PC-9 (cell line): ENCODE data around the gene CLEC5A. TPM values are rescaled to one million over a fixed set of nuclear protein-coding genes. Genes with fewer than 3 reads are reported as not detected.

Experiments used
- BruUV-seq: library from RNA; stranded (reverse); fragments of 400-500 nt; replicated peaks from 2 replicates; lab custom pipeline; 2021; lab: Mats Ljungman, UMichigan
- CTCF ChIA-PET: fragments of 300-600 bp; sonication (Branson Sonifier 250); formaldehyde crosslinking; loops from one replicate; lab custom pipeline; 2022; ENCODE audit warnings: antibody characterized with exemption; lab: Charles Lee
- POLR2A ChIA-PET: fragments of 300-600 bp; sonication (Branson Sonifier 250); formaldehyde crosslinking; loops from one replicate; lab custom pipeline; 2022; ENCODE audit warnings: antibody characterized with exemption; ENCODE audit not compliant: unreplicated experiment; lab: Charles Lee
- DNase-seq, 2 experiments: peaks; one replicate each; pipeline versions ENCODE4 v3.0.0 to v3.0.0-alpha.2; 2015 to 2022; ENCODE audit warnings: mixed read lengths in 1 of 2
- H2AFZ ChIP-seq: fragments of 200-600 bp; sonication (generic); 2 replicates; pipeline ENCODE4 v1.8.1; 2017; ENCODE audit warnings: antibody characterized with exemption
- H3F3A ChIP-seq: fragments of 200-600 bp; sonication (generic); 2 replicates; pipeline ENCODE4 v1.8.1; 2017; ENCODE audit warnings: antibody characterized with exemption, mild to moderate bottlenecking, low read depth; ENCODE audit not compliant: insufficient read depth
- H3K27ac ChIP-seq: fragments of 200-600 bp; sonication (generic); 2 replicates; pipeline ENCODE4 v1.6.1; 2016; ENCODE audit warnings: mixed run types
- H3K27me3 ChIP-seq: fragments of 200-600 bp; sonication (generic); 2 replicates; pipeline ENCODE4 v1.6.1; 2016; ENCODE audit warnings: low read depth, mixed run types; ENCODE audit not compliant: insufficient read depth
- H3K36me3 ChIP-seq: fragments of 200-600 bp; sonication (generic); 2 replicates; pipeline ENCODE4 v1.6.1; 2016; ENCODE audit warnings: low read depth, mixed run types
- H3K4me1 ChIP-seq: fragments of 200-600 bp; sonication (generic); replicated peaks from 2 replicates; pipeline ENCODE4 v1.6.1; 2016; ENCODE audit warnings: mixed run types; ENCODE audit not compliant: insufficient read depth
- H3K4me2 ChIP-seq: fragments of 200-600 bp; sonication (generic); 2 replicates; pipeline ENCODE4 v1.6.1; 2017; ENCODE audit warnings: mixed run types
- H3K4me3 ChIP-seq: fragments of 200-600 bp; sonication (generic); 2 replicates; pipeline ENCODE4 v1.6.1; 2016; ENCODE audit warnings: mixed run types
- H3K79me2 ChIP-seq: fragments of 200-600 bp; sonication (generic); 2 replicates; pipeline ENCODE4 v1.6.1; 2017; ENCODE audit warnings: low read depth, mixed run types
- H3K9me2 ChIP-seq: fragments of 200-600 bp; sonication (generic); 2 replicates; pipeline ENCODE4 v1.8.1; 2017; ENCODE audit warnings: mild to moderate bottlenecking; ENCODE audit not compliant: insufficient read depth
- H3K9me3 ChIP-seq: fragments of 200-600 bp; sonication (generic); 2 replicates; pipeline ENCODE4 v1.8.1; 2016; ENCODE audit warnings: low read depth; ENCODE audit not compliant: insufficient read depth
- H4K20me1 ChIP-seq: fragments of 200-600 bp; sonication (generic); 2 replicates; pipeline ENCODE4 v1.8.1; 2017; ENCODE audit not compliant: insufficient read depth
- CTCF ChIP-seq: fragments of 200-600 bp; sonication (generic); conservative IDR thresholded peaks from 2 replicates; pipeline ENCODE4 v1.6.1; 2017; ENCODE audit warnings: mixed run types, antibody characterized with exemption, mild to moderate bottlenecking, moderate library complexity
- EZH2 ChIP-seq: fragments of 200-600 bp; sonication (generic); IDR thresholded peaks from 2 replicates; pipeline ENCODE4 v1.8.0; 2017; ENCODE audit warnings: antibody characterized with exemption, low read depth
- intact Hi-C: fragments of 100-400 bp; cut with micrococcal nuclease; formaldehyde crosslinking; loops from one replicate; pipeline ENCODE4 v1.10.0; 2022; ENCODE audit not compliant: unreplicated experiment
- total RNA-seq: library from RNA; stranded (reverse); gene quantifications from 2 replicates; pipeline ENCODE4 v1.2.3, GENCODE V29; 2021

CLEC5A gene
- total RNA-seq, 1 experiment from 2014 or later = not detected

- H3K36me3 ChIP-seq = no peaks in the 10 kb centered on the region
- H3K27me3 ChIP-seq = no peaks in the 10 kb centered on the region
- H4K20me1 ChIP-seq = no peaks in the 10 kb centered on the region
- no peak overlapping the region for H3K4me2 ChIP-seq
- no peak overlapping the region for H3K27ac ChIP-seq
- ChIA-PET POLR2A (no interaction called here), CTCF (no interaction called here)
- H3K4me1 ChIP-seq = no peaks in the 10 kb centered on the region
- no peaks in the 10 kb centered on the region for H3F3A ChIP-seq
- intact Hi-C loops = no loop called here
- BruUV-seq = no TSS peak
- no peak for DNase-seq
- no peak overlapping the region for H2AFZ ChIP-seq
- H3K4me3 ChIP-seq = no peak overlapping the region
- no peaks in the 10 kb centered on the region for H3K79me2 ChIP-seq
- H3K9me2 ChIP-seq = no peaks in the 10 kb centered on the region
- TF ChIP-seq EZH2 = no peak
- TF ChIP-seq CTCF = no peak
- H3K9me3 ChIP-seq = 0 out of 2 replicates have a peak, but pooled peaks cover 8% of the 10 kb centered on the region
Measured at GRCh38 chr7:141945356-141945755, 1.4 kb downstream of the CLEC5A start.

GRCh38 chr7:141944811-141945210 is 2.0 kb downstream of the CLEC5A start:
- Histone ChIP-seq H3K4me2 (no peak overlapping the region), H3K27me3 (no peaks in the 10 kb centered on the region), H3K27ac (no peak overlapping the region), H3K4me1 (no peaks in the 10 kb centered on the region), H3K9me2 (no peaks in the 10 kb centered on the region), H3K9me3 (0 out of 2 replicates have a peak, but pooled peaks cover 8% of the 10 kb centered on the region), H2AFZ (no peak overlapping the region), H4K20me1 (no peaks in the 10 kb centered on the region), H3F3A (no peaks in the 10 kb centered on the region), H3K4me3 (no peak overlapping the region), H3K36me3 (no peaks in the 10 kb centered on the region), H3K79me2 (no peaks in the 10 kb centered on the region)
- TF ChIP-seq CTCF (no peak), EZH2 (no peak)
- ChIA-PET CTCF (no interaction called here), POLR2A (no interaction called here)
- intact Hi-C loops = no loop called here
- BruUV-seq = no TSS peak
- no peak for DNase-seq

- no peak overlapping the region for H2AFZ ChIP-seq
- H3K9me2 ChIP-seq = no peaks in the 10 kb centered on the region
- H3K27ac ChIP-seq = no peak overlapping the region
- no peaks in the 10 kb centered on the region for H3K79me2 ChIP-seq
- H4K20me1 ChIP-seq = no peaks in the 10 kb centered on the region
- H3K27me3 ChIP-seq = no peaks in the 10 kb centered on the region
- H3F3A ChIP-seq = no peaks in the 10 kb centered on the region
- no TSS peak for BruUV-seq
- H3K9me3 ChIP-seq = 0 out of 2 replicates have a peak, but pooled peaks cover 8% of the 10 kb centered on the region
- H3K36me3 ChIP-seq = no peaks in the 10 kb centered on the region
- no peak for TF ChIP-seq EZH2
- no peak for TF ChIP-seq CTCF
- CTCF ChIA-PET = no interaction called here
- no peak overlapping the region for H3K4me2 ChIP-seq
- intact Hi-C loops = no loop called here
- no peak for DNase-seq
- POLR2A ChIA-PET = no interaction called here
- no peaks in the 10 kb centered on the region for H3K4me1 ChIP-seq
- H3K4me3 ChIP-seq = no peak overlapping the region
Measured at GRCh38 chr7:141943846-141944245, 2.9 kb downstream of the CLEC5A start.
